ACC112 (cell line): ENCODE data around the gene IL22RA1.
A peak's percentile ranks its signal among the peaks of the same experiment; 100 is the strongest.

Source experiments
- H2AFZ ChIP-seq: fragments of 200-600 bp; sonication (generic); one replicate; pipeline ENCODE4 v1.6.0; 2017; ENCODE audit warnings: antibody characterized with exemption, low read length; ENCODE audit not compliant: unreplicated experiment
- H3K27ac ChIP-seq: fragments of 200-600 bp; sonication (generic); 2 replicates; pipeline ENCODE4 v1.5.1; 2014; ENCODE audit warnings: low read depth, mild to moderate bottlenecking, antibody characterized with exemption, low read length, moderate library complexity
- H3K27me3 ChIP-seq: fragments of 200-600 bp; sonication (generic); 2 replicates; pipeline ENCODE4 v1.6.1; 2014; ENCODE audit warnings: mild to moderate bottlenecking, antibody characterized with exemption, low read length, moderate library complexity, mixed read lengths; ENCODE audit not compliant: insufficient read depth
- H3K36me3 ChIP-seq: fragments of 200-600 bp; sonication (generic); 2 replicates; pipeline ENCODE4 v1.6.1; 2016; ENCODE audit warnings: mild to moderate bottlenecking, antibody characterized with exemption, low read length, moderate library complexity, mixed read lengths; ENCODE audit not compliant: insufficient read depth
- H3K4me1 ChIP-seq: fragments of 200-600 bp; sonication (generic); one replicate; pipeline ENCODE4 v1.6.1; 2016; ENCODE audit warnings: low read length, mixed read lengths; ENCODE audit not compliant: insufficient read depth, unreplicated experiment, control insufficient read depth
- H3K4me3 ChIP-seq: fragments of 200-600 bp; sonication (generic); 2 replicates; pipeline ENCODE4 v1.5.1; 2014; ENCODE audit warnings: mild to moderate bottlenecking, low read depth, low read length
- H3K79me2 ChIP-seq: fragments of 200-600 bp; sonication (generic); one replicate; pipeline ENCODE4 v1.6.0; 2016; ENCODE audit warnings: low read length; ENCODE audit not compliant: control insufficient read depth, unreplicated experiment, insufficient read depth

The IL22RA1 gene

DNA sequence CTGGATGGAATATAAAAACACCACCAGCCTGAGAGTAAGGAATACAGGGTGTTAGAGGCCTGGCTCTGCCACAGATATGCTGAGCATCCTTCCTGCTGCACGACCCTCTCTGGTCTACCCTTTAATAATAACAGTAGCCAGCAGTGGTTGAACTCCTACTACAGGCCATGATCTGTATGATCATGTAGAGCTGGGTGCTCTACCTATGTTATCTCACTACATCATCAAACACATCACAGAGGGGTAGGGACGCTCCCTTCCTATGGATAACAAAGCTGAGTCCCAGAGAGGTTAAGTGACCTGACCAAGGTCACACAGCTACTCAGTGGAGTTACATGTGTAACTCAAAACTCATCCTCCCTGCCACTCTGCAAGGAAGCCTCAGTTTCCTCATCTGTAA, 18.0 kb downstream of the IL22RA1 start:
- H3K36me3 ChIP-seq = no peaks in the 10 kb centered on the region
- H3K27ac ChIP-seq = no peak overlapping the region
- no peak overlapping the region for H2AFZ ChIP-seq
- peaks cover 31% of the 10 kb centered on the region for H3K4me1 ChIP-seq
- no peaks in the 10 kb centered on the region for H3K79me2 ChIP-seq
- no peaks in the 10 kb centered on the region for H3K27me3 ChIP-seq
- no peak overlapping the region for H3K4me3 ChIP-seq

DNA sequence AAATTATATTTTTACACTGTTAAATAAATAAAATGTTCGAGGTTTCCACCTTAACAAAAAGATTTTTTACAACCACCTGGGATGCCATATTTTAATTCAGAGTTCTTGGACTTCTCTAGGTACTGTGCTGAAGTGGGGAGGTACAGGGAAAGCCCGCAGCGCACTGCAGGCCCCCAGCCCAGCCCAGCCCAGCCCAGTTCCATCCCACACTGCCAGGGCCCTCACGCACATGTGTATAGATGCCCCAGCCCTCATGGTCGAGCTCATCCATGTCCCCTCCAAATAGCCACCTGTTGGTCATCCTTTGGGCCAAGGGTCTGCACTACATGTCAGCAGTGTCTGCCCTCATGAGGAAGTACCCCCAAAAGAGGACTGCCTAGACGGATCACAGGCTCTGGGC, 19.3 kb downstream of the IL22RA1 start:
- no peaks in the 10 kb centered on the region for H3K36me3 ChIP-seq
- H3K27ac ChIP-seq = no peak overlapping the region
- no peaks in the 10 kb centered on the region for H3K27me3 ChIP-seq
- H3K4me1 ChIP-seq = peaks cover 37% of the 10 kb centered on the region
- no peaks in the 10 kb centered on the region for H3K79me2 ChIP-seq
- no peak overlapping the region for H2AFZ ChIP-seq
- no peak overlapping the region for H3K4me3 ChIP-seq

DNA sequence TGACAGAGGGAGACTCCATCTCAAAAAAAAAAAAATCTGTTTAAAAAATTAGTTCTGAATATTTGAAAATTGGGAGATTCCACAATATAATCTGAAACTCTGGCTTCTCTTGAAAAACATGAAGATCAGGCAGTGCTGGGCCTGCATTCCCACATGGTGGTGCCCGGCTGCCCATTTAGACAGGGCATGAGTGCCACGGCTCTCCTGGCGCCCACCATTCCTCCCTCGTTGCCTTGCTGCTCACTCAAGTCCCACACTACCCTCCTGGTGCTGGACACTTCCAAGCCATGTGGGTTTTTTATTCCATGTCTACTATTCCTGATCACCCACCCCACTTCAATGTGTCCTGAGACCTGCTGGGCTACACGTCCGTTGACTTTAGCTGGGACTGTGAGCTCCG, 20.2 kb downstream of the IL22RA1 start:
- Histone ChIP-seq H3K4me3 (no peak overlapping the region), H3K27ac (no peak overlapping the region), H3K4me1 (peaks cover 38% of the 10 kb centered on the region), H3K79me2 (no peaks in the 10 kb centered on the region), H3K36me3 (no peaks in the 10 kb centered on the region), H2AFZ (no peak overlapping the region), H3K27me3 (no peaks in the 10 kb centered on the region)

DNA sequence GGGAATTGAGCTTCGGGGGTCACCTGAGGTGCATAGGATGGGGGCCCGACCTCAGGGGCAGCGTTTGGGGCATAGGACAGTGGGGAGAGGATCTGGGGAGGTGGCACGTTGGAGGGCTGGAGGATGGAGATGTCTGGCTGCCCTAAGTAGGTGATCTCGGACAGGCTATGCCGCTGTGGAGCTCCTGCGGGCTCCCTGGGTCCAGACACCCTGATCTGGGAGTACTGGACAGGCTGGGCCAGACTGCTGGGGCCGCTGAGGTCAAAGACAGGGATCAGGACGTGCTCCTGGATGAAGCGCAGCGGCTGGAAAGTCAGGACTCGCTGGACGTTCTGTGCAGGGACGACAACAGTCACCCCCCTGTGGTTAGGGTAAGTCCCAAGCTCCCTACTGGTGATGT, 21.5 kb downstream of the IL22RA1 start:
- H3K27ac ChIP-seq = no peak overlapping the region
- no peaks in the 10 kb centered on the region for H3K79me2 ChIP-seq
- peaks cover 3% of the 10 kb centered on the region; the same call in 1 of the 2 replicates for H3K27me3 ChIP-seq
- H2AFZ ChIP-seq = no peak overlapping the region
- H3K4me3 ChIP-seq = no peak overlapping the region
- H3K4me1 ChIP-seq = peaks cover 39% of the 10 kb centered on the region
- H3K36me3 ChIP-seq = no peaks in the 10 kb centered on the region

DNA sequence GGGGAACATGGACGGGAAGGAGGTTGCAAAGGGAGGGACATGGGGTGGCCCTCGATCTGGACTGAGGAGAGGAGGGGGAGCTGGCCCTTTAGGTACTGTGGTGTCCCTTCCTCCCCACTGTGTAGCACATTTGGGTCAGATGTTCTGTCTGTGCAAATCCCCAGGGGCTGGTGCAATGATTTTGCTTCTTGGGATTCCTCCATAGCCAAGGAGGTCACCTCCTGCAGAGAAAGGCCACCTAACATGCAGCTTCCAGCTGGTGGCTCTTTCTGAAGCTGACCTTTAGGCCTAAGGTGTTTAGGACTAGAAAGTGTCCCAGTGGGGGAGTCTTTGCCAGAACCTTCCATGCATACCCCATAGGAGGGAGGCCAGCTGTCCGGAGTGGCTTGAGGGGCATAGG, 22.0 kb downstream of the IL22RA1 start:
- no peaks in the 10 kb centered on the region for H3K79me2 ChIP-seq
- H3K4me3 ChIP-seq = no peak overlapping the region
- no peaks in the 10 kb centered on the region for H3K36me3 ChIP-seq
- no peak overlapping the region for H2AFZ ChIP-seq
- no peak overlapping the region for H3K27ac ChIP-seq
- peaks cover 34% of the 10 kb centered on the region for H3K4me1 ChIP-seq
- H3K27me3 ChIP-seq = peaks cover 5% of the 10 kb centered on the region; the same call in 1 of the 2 replicates

DNA sequence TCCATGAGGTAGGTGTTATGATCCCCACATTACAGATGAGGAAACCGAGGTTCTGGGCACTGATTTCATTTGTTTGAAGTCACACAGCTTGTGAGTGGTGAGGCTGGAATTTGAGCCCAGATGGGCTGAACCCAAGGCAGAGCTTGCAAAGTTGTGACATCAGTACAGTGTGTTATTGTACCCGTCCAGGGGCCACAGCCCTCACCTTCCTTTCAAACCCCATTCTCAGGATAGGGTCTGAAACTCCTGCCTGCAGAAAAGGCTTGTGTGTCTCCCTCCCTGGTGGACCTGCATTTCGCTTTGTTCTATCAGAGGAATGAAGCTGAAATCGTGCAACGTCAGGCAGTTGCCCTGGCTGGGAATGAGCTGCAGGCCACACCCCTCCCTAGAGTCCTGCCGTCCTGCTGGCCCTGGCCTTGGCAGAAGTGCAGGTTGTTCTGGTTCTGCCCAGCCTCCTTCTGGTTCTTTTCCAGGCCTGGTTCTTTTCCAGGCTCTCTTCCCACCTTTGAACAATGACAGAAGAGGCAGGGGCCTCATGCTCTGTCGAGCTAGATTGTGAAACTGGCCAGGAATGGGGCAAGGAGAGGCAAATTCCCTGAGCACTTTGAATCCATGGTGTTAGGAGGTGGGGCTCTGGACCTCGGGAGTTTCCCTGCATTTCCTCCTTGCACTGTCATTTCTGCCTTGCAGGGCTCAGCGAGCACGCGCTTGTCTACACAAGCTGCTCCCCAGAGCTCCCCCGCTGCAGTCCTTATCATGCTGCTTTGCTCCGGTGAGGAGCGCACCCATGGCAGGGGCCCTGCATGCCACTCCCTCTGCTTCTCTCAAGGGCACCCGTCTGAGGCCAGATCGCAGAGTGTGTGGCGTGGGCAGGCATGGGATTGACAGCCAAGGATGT, 22.8 kb downstream of the IL22RA1 start:
- Histone ChIP-seq H2AFZ (no peak overlapping the region), H3K27me3 (peaks cover 5% of the 10 kb centered on the region; the same call in 1 of the 2 replicates), H3K79me2 (no peaks in the 10 kb centered on the region), H3K4me3 (peak overlapping the region; percentile 16; the same call in 1 of the 2 replicates), H3K27ac (no peak overlapping the region), H3K36me3 (no peaks in the 10 kb centered on the region), H3K4me1 (peaks cover 32% of the 10 kb centered on the region)

DNA sequence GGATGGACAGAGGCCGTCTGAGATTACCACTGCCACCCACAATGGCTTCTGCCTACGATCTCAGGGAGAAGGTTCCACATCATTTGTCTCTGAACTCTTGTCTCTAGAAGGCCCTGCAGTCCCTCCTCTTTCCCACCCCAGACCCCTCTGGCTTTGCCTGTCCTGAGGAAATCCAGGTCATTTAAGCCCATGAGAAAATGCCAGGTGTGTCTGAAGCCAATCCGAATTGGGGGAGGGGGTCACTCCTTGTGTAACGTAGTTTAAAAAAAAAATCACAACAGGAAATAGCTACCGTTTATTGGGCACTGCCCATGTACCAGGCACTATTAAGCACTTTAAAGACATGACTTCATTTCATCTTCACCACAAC, 23.5 kb downstream of the IL22RA1 start:
- Histone ChIP-seq H3K79me2 (no peaks in the 10 kb centered on the region), H3K27me3 (peaks cover 5% of the 10 kb centered on the region; the same call in 1 of the 2 replicates), H3K36me3 (no peaks in the 10 kb centered on the region), H3K4me1 (peaks cover 28% of the 10 kb centered on the region), H2AFZ (no peak overlapping the region), H3K4me3 (no peak overlapping the region; the same call in 1 of the 2 replicates), H3K27ac (no peak overlapping the region)

DNA sequence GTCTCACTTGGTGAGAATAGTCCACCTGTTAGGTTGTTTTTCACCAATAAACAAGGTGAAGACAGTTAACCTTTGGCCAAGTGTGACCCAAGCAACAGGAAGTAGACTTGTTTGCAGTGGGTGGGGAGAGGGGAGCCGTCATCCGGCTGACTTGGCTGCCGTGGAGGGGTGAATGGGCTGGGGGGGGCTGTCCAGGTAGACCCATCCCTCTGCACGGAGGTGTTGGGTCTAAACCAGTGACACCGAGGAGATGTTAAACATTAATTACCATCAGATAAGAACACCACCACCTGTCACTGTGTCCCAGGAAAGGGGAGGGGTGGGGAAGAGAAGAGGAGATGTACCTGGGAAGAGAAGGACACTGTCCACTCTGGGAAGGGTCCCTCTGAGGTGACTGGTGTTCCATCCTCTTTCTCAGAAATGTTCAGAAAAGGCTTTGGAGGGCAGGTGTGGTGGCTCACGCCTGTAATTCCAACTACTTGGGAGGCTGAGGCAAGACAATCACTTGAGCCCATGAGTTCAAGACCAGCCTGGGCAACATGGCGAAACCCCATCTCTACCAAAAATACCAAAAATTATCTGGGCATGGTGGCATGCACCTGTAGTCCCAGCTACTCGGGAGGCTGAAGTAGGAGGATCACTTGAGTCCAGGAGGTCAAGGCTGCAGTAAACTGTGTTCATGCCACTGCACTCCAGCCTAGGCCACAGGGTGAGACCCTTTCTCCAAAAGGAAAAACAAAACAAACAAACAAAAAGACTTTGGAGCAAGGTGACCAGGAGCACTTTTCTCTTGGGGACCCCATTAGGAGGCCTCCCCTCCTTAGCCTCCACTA, 24.3 kb downstream of the IL22RA1 start:
- Histone ChIP-seq H3K27me3 (peaks cover 7% of the 10 kb centered on the region), H3K79me2 (no peaks in the 10 kb centered on the region)

DNA sequence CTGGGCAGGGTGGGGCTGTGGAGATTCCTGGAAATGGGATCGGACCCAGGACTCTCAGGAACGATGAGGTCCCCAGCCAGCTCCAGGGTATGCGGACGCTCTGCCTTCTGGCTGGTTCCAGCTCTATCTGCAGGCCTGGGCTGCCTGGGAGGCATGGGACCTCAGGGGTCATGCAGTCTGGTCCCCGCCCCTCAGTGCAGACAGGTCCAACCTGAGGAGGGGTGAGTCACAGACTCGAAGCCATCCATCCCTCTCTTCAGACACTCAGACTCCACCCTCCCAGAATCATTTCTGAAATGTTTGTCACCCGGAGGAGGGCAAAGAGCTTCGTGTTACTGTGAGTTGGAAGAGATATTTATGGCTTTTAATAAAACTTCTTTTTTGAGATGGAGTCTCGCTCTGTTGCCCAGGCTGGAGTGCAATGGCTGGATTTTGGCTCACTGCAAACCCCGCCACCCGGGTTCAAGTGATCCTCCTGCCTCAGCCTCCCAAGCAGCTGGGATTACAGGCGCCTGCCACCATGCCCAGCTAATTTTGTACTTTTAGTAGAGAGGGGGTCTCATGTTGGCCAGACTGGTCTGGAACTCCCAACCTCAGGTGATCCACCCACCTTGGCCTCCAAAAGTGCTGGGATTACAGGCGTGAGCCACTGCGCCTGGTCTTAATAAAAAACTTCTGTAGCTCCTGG, 25.1 kb downstream of the IL22RA1 start:
- Histone ChIP-seq H3K27ac (no peak overlapping the region), H3K36me3 (no peaks in the 10 kb centered on the region), H2AFZ (no peak overlapping the region), H3K4me1 (peaks cover 20% of the 10 kb centered on the region), H3K79me2 (no peaks in the 10 kb centered on the region), H3K27me3 (peaks cover 10% of the 10 kb centered on the region), H3K4me3 (no peak overlapping the region)

More for the DNA sequence above, 24.3 kb downstream of the IL22RA1 start:
- no peaks in the 10 kb centered on the region for H3K36me3 ChIP-seq
- H3K27ac ChIP-seq = no peak overlapping the region
- H3K4me3 ChIP-seq = no peak overlapping the region
- no peak overlapping the region for H2AFZ ChIP-seq
- peaks cover 20% of the 10 kb centered on the region for H3K4me1 ChIP-seq

DNA sequence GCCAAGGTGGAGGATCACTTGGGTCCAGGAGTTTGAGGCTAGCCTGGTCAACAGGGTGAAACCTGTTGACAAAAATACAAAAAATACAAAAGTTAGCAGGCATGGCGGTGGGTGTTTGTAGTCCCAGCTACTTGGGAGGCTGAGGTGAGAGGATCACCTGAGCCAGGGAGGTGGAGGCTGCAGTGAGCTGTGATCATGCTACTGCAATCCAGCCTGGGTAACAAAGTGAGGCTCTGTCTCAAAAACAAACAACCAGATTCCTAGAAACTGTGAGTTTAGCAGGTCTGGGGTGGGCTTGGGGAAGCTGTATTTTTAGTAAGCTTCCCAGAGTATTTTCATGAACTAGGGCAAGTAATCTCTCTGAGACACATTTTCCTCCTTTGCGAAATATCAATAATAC, 25.8 kb downstream of the IL22RA1 start:
- H3K4me1 ChIP-seq = peaks cover 22% of the 10 kb centered on the region
- no peak overlapping the region for H2AFZ ChIP-seq
- no peaks in the 10 kb centered on the region for H3K36me3 ChIP-seq
- H3K79me2 ChIP-seq = no peaks in the 10 kb centered on the region
- H3K27me3 ChIP-seq = peaks cover 10% of the 10 kb centered on the region
- H3K27ac ChIP-seq = no peak overlapping the region
- H3K4me3 ChIP-seq = no peak overlapping the region
